ENCODE results near the gene RAVER2. TPM values are rescaled to one million over a fixed set of nuclear protein-coding genes. Genes with fewer than 3 reads are reported as not detected.

RAVER2 gene
- total RNA-seq, 4 donors from 2014 or later = 46.8 to 94.5 (median 71.0) TPM

GRCh38 chr1:64743954-64744491 is 852 bp upstream of the RAVER2 start:
- intact Hi-C loops (cut with DNase I; ENCODE audit: low total_unique reads) = no loop called here
- in situ Hi-C loops (cut with MboI; ENCODE audit: low pct_ligation_motif_present in 1 of 4, low pct_unique_long_range_greater_than_20kb in 1 of 4, low sequenced_read_pairs in 3 of 4) = loop anchor here in 1 of 4 donors (10.0 kb wide), 1 partner anchor 71 kb away; no protein-coding TSS in a partner anchor
- DNase-seq = no peak

GRCh38 chr1:64745181-64745985 is 508 bp downstream of the RAVER2 start:
- no peaks in the 10 kb centered on the region for H3K9me3 ChIP-seq
- whole genome bisulfite sequencing, 2 donors (ENCODE audit: low coverage in 1 of 2) = 0 to 2% methylated on average over 3 to 36 of the region's 67 CpGs
- peaks cover 0 to 47% (median 17%) of the 10 kb centered on the region in 4 donors for H3K4me1 ChIP-seq
- intact Hi-C loops (cut with DNase I; ENCODE audit: low total_unique reads) = no loop called here
- H3K27ac ChIP-seq = peak overlapping the region; percentile 89 to 95 (median 94)
- in situ Hi-C loops (cut with MboI; ENCODE audit: low pct_ligation_motif_present in 1 of 4, low pct_unique_long_range_greater_than_20kb in 1 of 4, low sequenced_read_pairs in 3 of 4) = loop anchor here in 1 of 4 donors (10.0 kb wide), 1 partner anchor 69 kb away; no protein-coding TSS in a partner anchor
- H3K27me3 ChIP-seq = no peaks in the 10 kb centered on the region
- H3K36me3 ChIP-seq = no peaks in the 10 kb centered on the region
- H3K4me3 ChIP-seq = peak overlapping the region; percentile 81 to 98 (median 84)
- peak; percentile 53 for DNase-seq
- TF ChIP-seq CTCF (IDR thresholded peaks at IDR 0.05) (no peak), POLR2A (IDR thresholded peaks at IDR 0.05) (peak; percentile 47), POLR2AphosphoS5 (IDR thresholded peaks at IDR 0.05) (peak in 2 of 3 donors; percentile 6 to 37), EP300 (IDR thresholded peaks at IDR 0.05; ENCODE audit: low read depth) (no peak)

More at GRCh38 chr1:64743954-64744491, 852 bp upstream of the RAVER2 start:
- Histone ChIP-seq H3K27me3 (no peaks in the 10 kb centered on the region), H3K27ac (peak overlapping the region; percentile 89 to 95 (median 94)), H3K36me3 (no peaks in the 10 kb centered on the region), H3K9me3 (no peaks in the 10 kb centered on the region), H3K4me3 (peak overlapping the region; percentile 71 to 98 (median 84)), H3K4me1 (peaks cover 0 to 35% (median 13%) of the 10 kb centered on the region in 4 donors)
- TF ChIP-seq POLR2A (IDR thresholded peaks at IDR 0.05) (no peak), CTCF (IDR thresholded peaks at IDR 0.05) (no peak), POLR2AphosphoS5 (IDR thresholded peaks at IDR 0.05) (no peak)
- WGBS, 2 donors (ENCODE audit: low coverage in 1 of 2) = 5 to 10% methylated on average over 2 to 4 of the region's 4 CpGs

- Histone ChIP-seq H3K27me3 (no peaks in the 10 kb centered on the region), H3K4me3 (peak overlapping the region; percentile 81 to 98 (median 84)), H3K27ac (peak overlapping the region; percentile 89 to 95 (median 94)), H3K36me3 (no peaks in the 10 kb centered on the region), H3K4me1 (peaks cover 0 to 55% (median 19%) of the 10 kb centered on the region in 4 donors), H3K9me3 (no peaks in the 10 kb centered on the region)
- TF ChIP-seq EP300 (IDR thresholded peaks at IDR 0.05; ENCODE audit: low read depth) (no peak), POLR2AphosphoS5 (IDR thresholded peaks at IDR 0.05) (peak in 1 of 3 donors; percentile 60)
- intact Hi-C loops (cut with DNase I; ENCODE audit: low total_unique reads) (no loop called here), in situ Hi-C loops (cut with MboI; ENCODE audit: low pct_ligation_motif_present in 1 of 4, low pct_unique_long_range_greater_than_20kb in 1 of 4, low sequenced_read_pairs in 3 of 4) (loop anchor here in 1 of 4 donors (10.0 kb wide), 1 partner anchor 69 kb away; no protein-coding TSS in a partner anchor)
- peak; percentile 12 for DNase-seq
- 29 to 34% methylated on average over 3 to 8 of the region's 8 CpGs for WGBS, 2 donors (ENCODE audit: low coverage in 1 of 2)
Measured at GRCh38 chr1:64745986-64746940, 1.4 kb downstream of the RAVER2 start.

DNA sequence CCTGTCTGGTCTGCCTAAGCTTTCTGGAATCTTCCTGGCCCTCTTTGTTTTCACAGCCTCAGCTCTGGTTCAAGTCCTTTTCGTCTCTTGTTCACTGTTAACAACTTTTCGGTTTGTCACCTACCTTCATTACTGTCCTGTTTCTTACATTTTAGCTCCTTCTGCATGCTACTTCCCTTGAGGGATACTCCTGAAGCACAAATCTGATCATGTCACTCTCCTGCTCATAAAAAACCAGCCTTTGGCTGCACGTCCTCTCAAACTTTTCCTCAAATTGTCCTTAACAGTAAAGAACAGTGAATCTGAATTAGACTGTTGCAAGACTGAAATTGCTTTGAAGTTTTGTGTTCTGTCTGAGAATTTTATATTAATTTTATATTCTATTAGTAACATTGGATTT is 3.3 kb downstream of the RAVER2 start:
- DNase-seq = no peak
- intact Hi-C loops (cut with DNase I; ENCODE audit: low total_unique reads) = no loop called here

More for the DNA sequence above, 3.3 kb downstream of the RAVER2 start:
- Histone ChIP-seq H3K4me3 (peak overlapping the region in 1 of 4 donors; percentile 5), H3K4me1 (peaks cover 6 to 74% (median 34%) of the 10 kb centered on the region in 4 donors), H3K27ac (peak overlapping the region; percentile 17 to 89 (median 42)), H3K36me3 (no peaks in the 10 kb centered on the region), H3K27me3 (no peaks in the 10 kb centered on the region), H3K9me3 (no peaks in the 10 kb centered on the region)
- in situ Hi-C loops (cut with MboI; ENCODE audit: low pct_ligation_motif_present in 1 of 4, low pct_unique_long_range_greater_than_20kb in 1 of 4, low sequenced_read_pairs in 3 of 4) = loop anchor here in 1 of 4 donors (10.0 kb wide), 1 partner anchor 67 kb away; no protein-coding TSS in a partner anchor
- TF ChIP-seq POLR2A (IDR thresholded peaks at IDR 0.05) = no peak
- 32 to 44% methylated on average over 2 to 3 of the region's 3 CpGs for WGBS, 2 donors (ENCODE audit: low coverage in 1 of 2)
